OCI-LY3 (cell line): ENCODE measurements around the gene SHMT1.

ENCODE experiments used
- EZH2phosphoT487 ChIP-seq: fragments of 200-600 bp; shearing (Covaris generic); IDR thresholded peaks from 2 replicates; pipeline ENCODE4 v1.6.1; 2018; ENCODE audit warnings: antibody characterized with exemption, mixed run types, low read depth
- TF ChIP-seq, protein P1 (sequence below): fragments of 200-600, 300-600 bp; sonication (generic); IDR thresholded peaks from 2 replicates; pipeline ENCODE4 v1.5.1; 2014; ENCODE audit warnings: antibody characterized with exemption, low read length, low read depth

DNA sequence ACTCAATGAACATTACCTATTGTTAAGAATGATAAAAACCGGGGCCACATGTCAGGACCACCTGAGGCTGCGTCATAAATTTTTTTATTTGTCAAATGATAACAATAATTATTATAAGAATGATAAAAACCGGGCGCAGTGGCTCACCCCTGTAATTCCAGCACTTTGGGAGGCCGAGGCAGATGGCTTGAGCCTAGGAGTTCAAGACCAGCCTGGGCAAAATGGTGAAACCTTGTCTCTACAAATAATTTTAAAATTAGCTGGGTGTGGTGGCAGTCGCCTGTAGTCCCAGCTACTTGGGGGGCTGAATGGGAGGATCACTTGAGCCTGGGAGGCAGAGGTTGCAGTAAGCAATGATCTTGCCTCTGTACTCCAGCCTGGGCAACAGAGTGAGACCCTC, 816 bp upstream of the SHMT1 start:
- TF ChIP-seq, protein P1, sequence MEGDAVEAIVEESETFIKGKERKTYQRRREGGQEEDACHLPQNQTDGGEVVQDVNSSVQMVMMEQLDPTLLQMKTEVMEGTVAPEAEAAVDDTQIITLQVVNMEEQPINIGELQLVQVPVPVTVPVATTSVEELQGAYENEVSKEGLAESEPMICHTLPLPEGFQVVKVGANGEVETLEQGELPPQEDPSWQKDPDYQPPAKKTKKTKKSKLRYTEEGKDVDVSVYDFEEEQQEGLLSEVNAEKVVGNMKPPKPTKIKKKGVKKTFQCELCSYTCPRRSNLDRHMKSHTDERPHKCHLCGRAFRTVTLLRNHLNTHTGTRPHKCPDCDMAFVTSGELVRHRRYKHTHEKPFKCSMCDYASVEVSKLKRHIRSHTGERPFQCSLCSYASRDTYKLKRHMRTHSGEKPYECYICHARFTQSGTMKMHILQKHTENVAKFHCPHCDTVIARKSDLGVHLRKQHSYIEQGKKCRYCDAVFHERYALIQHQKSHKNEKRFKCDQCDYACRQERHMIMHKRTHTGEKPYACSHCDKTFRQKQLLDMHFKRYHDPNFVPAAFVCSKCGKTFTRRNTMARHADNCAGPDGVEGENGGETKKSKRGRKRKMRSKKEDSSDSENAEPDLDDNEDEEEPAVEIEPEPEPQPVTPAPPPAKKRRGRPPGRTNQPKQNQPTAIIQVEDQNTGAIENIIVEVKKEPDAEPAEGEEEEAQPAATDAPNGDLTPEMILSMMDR: no peak
- no peak for TF ChIP-seq EZH2phosphoT487
